Erythroblast (primary cell): Measurements from ENCODE around the gene CNTFR.
"Not testable (repeated sequence)": the region's sequence is repeated elsewhere in the genome, so short reads cannot be mapped to it uniquely, and the experiment has no call there.

Experiments used
- DNase-seq, 2 experiments: peaks; one replicate each; lab custom pipeline; 2025; lab: John Stamatoyannopoulos, UW
- GATA1 ChIP-seq: IDR thresholded peaks from 2 replicates; pipeline ENCODE4 v1.6.1; 2011; ENCODE audit warnings: low read depth, mild to moderate bottlenecking, control low read depth, low read length, moderate library complexity
- POLR2A ChIP-seq: IDR thresholded peaks from 2 replicates; pipeline ENCODE4 v1.6.1; 2011; ENCODE audit warnings: mild to moderate bottlenecking, low read length

The CNTFR gene, protein sequence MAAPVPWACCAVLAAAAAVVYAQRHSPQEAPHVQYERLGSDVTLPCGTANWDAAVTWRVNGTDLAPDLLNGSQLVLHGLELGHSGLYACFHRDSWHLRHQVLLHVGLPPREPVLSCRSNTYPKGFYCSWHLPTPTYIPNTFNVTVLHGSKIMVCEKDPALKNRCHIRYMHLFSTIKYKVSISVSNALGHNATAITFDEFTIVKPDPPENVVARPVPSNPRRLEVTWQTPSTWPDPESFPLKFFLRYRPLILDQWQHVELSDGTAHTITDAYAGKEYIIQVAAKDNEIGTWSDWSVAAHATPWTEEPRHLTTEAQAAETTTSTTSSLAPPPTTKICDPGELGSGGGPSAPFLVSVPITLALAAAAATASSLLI

DNA sequence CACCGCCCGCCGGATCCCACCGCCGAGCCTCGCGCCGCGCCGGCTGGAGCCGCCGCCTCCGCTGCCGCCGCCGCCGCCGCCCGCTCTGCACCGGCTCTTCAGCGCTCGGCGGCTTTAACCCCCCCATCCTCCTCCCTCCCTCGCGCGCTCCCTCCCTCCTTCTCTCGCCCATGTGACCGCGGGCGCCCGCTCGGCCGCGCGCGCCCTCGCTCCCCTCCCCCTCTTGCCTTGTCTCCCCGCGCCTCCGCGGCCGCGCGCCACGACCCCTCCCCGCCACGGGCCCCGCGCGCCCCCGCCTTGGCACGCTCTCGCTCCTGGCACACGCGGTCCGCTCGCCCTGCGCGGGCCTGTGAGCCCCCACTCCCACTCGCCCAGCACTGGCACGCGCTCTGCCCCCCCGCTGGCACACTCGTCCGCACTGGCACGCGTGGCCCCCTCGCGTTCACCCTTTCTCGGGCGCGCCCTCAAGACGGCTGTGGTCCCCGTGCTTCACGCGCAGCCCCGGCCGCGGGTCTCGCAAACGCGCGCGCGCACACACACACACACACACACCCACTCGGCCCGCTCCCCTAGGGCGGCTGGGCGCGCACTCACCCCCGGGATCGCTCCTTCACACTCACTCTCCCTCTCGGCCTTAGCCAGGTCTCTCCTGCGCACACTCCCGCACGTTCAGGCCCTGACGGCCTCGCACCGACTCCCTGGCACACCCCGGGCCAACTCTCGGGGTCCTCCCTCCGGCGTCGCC is at the start of gene CNTFR:
Gene CNTFR, minus strand, starts transcription at position 89 of the 745 bp plus-strand sequence. CDS start 20,743 bp downstream, outside the sequence.
- peak; percentile 9 to 18 for DNase-seq
- TF ChIP-seq POLR2A = no peak
- TF ChIP-seq GATA1 = no peak

DNA sequence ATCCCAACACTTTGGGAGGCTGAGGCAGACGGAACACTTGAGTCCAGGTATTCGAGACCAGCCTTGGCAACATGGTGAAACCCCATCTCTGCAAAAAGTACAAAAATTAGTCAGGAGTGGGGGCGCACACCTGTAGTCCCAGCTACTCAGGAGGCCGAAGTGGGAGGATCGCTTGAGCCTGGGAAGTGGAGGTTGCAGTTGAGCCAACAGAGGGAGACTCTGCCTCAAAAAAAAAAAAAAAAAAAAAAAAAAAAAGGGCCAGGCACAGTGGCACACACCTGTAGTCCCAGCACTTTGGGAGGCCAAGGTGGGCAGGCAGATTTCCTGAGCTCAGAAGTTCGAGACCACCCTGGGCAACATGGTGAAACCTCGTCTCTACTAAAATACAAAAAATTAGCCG is 49.8 kb upstream of the CNTFR start:
- not testable (repeated sequence) for DNase-seq

DNA sequence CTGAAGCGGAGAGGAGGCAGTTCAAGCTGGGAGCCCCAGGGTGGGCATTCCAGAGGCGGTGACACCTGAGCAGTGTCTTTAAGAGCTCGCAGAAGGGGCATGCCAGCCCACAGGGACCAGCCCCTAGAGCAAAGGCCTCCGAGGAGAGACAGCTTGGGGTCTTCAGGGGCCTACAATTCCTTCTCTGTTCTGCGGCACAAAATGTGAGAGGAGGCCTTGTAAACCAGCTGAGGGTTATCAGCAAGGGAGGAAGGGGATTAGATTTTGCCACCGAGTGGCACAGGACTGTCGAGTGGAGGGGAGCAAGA is 48.6 kb upstream of the CNTFR start:
- TF ChIP-seq POLR2A (peak; percentile 70), GATA1 (no peak)
- DNase-seq = no peak

DNA sequence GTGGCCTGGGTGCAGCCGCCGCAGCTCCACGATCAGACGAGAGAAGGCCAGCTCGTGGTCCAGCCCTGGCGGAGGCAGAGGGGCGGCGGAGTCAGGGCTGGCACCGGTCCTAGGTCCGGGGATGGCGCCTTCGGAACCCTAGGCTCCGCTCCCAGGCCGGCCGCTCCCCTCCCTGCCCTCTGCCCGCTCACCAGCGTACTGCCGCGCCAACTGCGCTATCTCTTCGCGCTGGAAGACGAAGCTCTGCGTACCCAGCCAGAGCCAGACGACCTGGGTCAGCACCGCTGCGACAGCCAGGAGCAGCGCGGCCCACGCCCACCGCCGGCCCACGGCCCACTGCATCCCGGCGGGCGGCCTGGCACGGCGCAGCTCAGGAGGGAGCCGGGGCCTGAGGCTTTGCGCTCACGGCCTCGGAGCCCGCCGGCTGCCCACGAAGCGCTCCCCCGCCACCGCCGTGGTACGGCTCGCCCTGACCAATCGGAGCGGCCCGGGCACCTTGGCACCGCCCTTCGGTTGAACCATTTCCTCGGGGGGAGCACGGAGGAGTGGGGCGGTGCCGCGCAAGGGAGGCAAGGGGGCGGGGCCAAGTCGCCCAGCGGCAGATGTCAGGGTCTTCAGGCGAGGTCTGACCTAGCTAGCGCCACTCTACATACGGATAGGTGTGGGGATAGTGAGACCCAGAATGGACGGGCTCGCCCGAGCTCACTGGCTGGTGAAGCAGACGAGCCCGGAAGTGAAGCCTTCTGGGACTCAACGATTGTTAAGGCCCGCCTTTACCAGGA is 48.0 kb upstream of the CNTFR start, which contains the start of gene SIGMAR1:
Gene SIGMAR1, minus strand, starts transcription at position 432 of the 782 bp plus-strand sequence. Its CDS starts 90 bp downstream, at position 342.
- peak; percentile 96 to 97 for DNase-seq
- TF ChIP-seq POLR2A (peak; percentile 95), GATA1 (no peak)

DNA sequence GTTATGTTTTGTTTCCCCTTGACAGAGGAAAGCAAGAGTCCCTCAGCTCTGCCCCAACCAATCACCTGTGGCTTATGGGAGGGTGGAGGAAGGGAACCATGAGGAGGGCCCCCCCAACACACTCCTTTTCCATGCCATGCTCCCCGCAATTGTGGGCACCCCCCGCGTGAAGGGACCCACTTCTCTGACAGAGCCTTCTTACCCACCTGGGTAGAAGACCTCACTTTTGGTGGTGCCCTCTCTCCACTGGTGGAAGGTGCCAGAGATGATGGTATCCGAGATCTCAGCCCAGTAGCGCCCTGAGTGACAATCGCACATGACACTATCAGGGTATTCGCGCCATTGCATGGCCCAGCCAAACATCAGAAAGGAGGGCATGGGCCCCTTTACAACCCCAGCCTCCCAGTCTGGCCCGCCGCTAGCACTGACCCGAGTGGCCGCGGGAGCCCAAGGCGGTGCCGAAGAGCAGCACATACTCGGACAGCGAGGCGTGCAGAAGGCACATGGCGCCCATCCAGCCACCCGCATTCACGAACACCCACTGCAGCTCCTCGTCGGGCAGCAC is 47.3 kb upstream of the CNTFR start:
- TF ChIP-seq GATA1 = no peak
- TF ChIP-seq POLR2A = no peak
- peak in 1 of 2 experiments; percentile 69 for DNase-seq

DNA sequence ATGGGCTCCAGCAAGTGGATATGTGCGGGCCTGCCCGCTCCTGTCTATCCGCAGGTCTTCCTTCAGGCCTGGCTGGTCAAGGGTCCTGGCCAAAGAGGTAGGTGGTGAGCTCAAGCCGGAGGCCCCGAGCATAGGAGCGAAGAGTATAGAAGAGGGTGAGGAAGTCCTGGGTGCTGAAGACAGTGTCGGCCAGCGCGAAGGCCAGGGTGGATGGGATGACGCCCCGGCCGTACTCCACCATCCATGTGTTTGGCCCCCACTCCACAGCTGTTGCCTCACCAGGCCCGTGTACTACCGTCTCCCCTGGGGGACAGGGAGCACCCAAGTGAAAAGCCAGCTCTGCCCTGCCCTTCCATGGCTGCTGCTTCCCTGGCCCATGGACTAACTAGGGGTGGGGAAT is 46.0 kb upstream of the CNTFR start:
- no peak for DNase-seq
- no peak for TF ChIP-seq POLR2A
- TF ChIP-seq GATA1 = no peak

DNA sequence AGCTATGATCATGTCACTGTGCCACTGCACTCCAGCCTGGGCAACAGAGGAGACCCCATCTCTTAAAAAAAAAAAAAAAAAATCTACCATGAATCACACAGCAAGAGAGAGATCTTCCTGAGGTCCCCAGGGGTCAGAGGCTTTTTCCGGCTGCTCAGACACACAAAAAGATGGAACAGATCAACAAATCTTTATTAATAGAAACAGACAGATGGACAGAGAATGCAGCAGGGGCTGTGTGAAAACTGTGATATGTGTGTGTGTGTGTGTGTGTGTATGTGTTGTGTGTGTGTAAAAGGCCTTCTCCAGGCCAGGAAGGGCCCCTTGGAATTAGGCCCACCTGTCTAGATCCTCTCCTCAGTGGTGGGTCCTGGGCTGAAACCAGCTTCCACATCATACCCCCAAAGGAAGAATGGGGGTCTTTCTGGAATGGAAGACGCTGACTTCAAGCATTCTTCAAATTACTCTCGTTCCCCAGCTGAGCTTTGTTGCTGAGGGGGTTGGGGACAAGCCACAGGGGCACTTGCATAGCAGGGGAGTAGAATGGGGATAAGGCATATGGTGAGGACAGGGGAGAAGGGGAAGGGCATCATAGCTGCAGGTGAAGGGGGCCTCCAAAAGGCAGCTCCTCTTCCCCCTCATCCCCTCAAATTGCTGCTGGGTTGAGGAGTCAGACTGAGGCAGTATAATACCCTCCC is 45.2 kb upstream of the CNTFR start:
- DNase-seq = no peak
- TF ChIP-seq GATA1 (no peak), POLR2A (no peak)

DNA sequence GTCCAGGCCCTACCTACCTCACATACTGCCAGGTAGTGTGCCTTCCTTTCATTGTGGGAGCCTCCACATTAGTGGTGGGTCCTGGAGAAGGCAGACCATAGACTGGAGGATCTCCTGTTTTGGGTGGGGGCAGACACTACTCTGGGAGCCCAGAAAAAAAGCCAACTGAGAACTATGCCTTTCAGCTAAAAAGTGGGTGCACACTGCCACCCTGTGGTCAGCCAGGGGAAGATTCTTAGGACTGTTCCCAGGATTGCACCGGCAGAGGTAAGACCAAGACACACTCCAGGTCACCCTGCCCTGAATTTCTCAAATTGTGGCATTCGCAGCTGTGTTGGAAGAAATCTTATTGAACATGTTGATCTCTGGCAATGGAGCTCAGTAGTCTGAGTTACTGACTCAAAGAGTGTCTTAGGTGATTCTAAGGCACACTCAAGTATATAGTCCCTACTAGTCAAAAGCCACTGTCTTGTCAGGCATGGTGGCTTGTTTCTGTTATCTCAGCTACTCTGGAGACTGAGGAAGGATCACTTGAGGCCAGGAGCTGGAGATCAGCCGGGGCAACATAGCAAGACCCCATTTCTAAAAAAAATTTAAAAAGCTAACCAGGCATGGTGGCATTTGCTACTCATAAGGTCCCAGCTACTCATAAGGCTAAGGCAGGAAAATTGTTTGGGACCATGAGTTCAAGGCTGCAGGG is 44.5 kb upstream of the CNTFR start:
- TF ChIP-seq POLR2A = no peak
- no peak for TF ChIP-seq GATA1
- DNase-seq = peak; percentile 80 to 89

DNA sequence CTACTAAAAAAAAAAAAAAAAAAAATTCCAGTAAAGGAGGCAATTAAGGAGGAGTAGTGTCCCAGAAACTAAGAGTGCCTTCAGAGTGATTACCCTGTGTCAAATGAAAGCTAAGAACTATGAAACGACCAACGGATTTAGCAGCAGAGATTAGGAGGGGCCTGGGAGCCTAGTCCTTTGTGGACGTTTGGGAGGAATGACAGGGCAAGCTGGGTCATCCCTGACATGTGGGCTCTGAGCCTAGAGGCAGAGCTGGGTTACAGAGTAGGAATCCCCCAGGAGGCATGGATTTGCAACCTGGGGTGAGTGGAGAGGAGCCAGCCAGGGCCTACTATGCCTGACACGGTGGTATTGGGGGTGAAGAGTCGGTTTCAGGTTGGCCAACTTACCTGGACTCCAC is 43.6 kb upstream of the CNTFR start:
- no peak for DNase-seq
- TF ChIP-seq GATA1 = no peak
- TF ChIP-seq POLR2A = no peak

DNA sequence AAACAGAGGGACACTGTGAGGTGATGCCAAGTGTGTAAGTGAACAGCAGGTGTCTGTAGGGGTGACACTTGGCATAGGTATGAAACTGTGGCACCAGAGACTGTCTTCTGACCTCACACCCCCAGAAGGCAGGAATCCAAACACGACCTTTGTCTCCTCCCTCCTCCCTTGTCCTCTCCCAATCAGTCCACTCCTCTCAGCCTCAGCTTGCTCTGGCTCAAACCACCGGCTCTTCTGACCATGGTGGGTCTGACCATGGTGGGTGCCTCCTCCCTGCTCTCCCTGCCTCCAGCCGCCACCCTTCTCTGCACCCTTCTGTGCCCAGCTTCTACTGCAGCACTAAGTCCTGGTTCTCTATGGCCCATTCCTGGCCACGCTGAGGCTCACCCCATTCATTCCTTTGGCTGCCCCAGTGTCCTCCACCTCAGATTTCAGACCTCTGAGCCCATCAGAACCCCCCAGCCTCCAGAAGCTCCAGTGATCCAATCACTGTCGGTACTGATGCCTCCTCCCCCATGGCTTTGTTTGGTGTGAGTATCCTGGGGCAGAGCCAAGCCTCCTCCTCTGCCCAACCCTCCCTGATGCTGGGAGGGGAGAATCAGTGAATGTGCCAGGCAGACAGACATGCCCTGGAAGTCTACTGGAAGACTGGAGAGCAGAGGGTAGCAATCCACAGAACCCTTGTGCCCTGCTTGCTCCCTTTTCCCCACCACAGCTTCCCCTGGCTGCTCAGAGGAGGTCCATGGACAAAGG is 41.1 kb upstream of the CNTFR start:
- TF ChIP-seq POLR2A (no peak), GATA1 (no peak)
- DNase-seq = no peak

DNA sequence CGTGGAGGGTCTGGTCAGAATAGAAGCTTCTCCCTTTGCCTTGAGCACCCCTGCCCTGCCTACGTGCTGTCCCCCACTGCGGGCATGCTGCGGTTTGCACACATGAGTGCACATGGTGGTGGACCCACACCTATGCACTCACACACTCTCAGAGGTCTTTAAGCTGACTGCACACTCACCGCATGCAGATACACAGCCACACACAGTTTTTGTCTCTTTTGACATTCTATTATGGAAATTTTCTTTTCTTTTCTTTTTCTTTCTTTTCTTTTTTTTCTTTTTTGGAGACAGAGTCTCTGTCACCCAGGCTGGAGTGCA is 39.9 kb upstream of the CNTFR start:
- TF ChIP-seq GATA1 = no peak
- TF ChIP-seq POLR2A = no peak

DNA sequence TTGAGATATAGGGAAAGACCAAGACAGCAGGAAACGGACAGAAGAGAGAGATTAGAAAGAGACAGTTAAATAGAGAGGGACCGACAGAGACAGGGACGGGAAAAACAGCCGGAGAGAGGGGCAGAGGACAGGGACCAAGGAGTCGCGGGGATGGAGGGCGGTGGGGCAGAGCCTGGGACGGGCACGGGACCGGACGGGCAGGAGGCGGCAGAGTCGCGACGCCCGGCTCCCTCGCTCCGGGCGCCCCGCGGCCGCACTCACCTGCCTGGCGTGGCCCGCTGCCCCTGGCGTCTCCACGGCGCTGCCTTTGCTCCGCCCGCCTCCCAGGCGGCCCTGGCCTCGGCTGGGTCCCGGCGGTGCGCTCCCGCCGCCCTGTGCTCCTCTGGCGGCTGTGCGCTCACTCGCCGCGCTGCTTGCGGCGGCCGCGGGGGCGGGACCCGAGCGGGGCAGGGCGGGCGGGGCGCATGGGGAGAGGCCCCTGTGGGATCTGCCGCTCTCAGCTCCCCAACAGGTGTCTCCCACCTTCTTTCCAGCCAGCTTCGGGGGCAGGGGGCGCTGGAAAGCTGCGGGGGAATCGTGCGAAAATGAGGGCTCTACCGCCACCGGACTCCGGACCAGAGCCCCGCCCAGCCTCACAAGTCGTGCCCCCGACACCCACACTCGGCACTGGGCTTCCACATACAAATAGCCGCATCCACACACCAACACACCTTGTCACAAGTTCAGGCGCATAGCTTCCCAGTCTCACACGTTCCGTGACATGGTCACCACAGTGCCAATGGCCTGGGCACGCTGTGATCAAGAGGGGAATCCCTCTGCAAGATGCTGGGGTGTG is 39.3 kb upstream of the CNTFR start, which contains the start of gene ARID3C:
Gene ARID3C, minus strand, starts transcription at position 411 of the 835 bp plus-strand sequence. CDS start 1,052 bp downstream, outside the sequence.
- DNase-seq = peak; percentile 40 to 50
- TF ChIP-seq POLR2A (no peak), GATA1 (no peak)

More for the DNA sequence above, 39.9 kb upstream of the CNTFR start:
- DNase-seq = no peak
